K562 (cell line): Measurements from ENCODE around the gene MBD4.

ENCODE experiments used
- CEBPB ChIP-seq: fragments of 450-650 bp; IDR thresholded peaks from 2 replicates; pipeline ENCODE4 v1.6.1; 2016; ENCODE audit warnings: missing genetic modification characterization, missing compliant biosample characterization
- EZH2 ChIP-seq: IDR thresholded peaks from 2 replicates; pipeline ENCODE4 v1.6.1; 2012; ENCODE audit warnings: low read depth, mild to moderate bottlenecking, inconsistent platforms, low read length, borderline replicate concordance
- HEY1 ChIP-seq: fragments of 250-450 bp; sonication (Bioruptor Pico); IDR thresholded peaks from 2 replicates; pipeline ENCODE4 v1.5.0; 2020; ENCODE audit warnings: mild to moderate bottlenecking, moderate library complexity, borderline replicate concordance
- KDM1A ChIP-seq, 2 experiments: fragments of 450-650 bp; IDR thresholded peaks; 2 replicates each; pipeline ENCODE4 v1.6.1; 2016; ENCODE audit warnings: mild to moderate bottlenecking in 2 of 2
- NRF1 ChIP-seq, 2 experiments: fragments of 450-650 bp; IDR thresholded peaks in 1 of 2; conservative IDR thresholded peaks in 1 of 2; 2 replicates each; pipeline ENCODE4 v1.6.1; 2014; ENCODE audit warnings: mild to moderate bottlenecking in 2 of 2
- POLR2A ChIP-seq: fragments of 450-650 bp; conservative IDR thresholded peaks from 2 replicates; pipeline ENCODE4 v1.6.1; 2016
- SMARCA5 ChIP-seq: fragments of 450-650 bp; IDR thresholded peaks from 2 replicates; pipeline ENCODE4 v1.6.1; 2016
- TAF1 ChIP-seq: IDR thresholded peaks from 2 replicates; pipeline ENCODE4 v1.6.1; 2011; ENCODE audit warnings: mild to moderate bottlenecking, low read length, moderate library complexity; ENCODE audit not compliant: insufficient read depth, control insufficient read depth, severe bottlenecking; ENCODE audit errors: extremely low read depth
- ZNF212 ChIP-seq: fragments of 450-650 bp; formaldehyde crosslinking; IDR thresholded peaks from 2 replicates; pipeline ENCODE4 v1.4.0; 2020; ENCODE audit warnings: mild to moderate bottlenecking
- ZNF24 ChIP-seq: fragments of 450-650 bp; IDR thresholded peaks from 2 replicates; pipeline ENCODE4 v1.6.1; 2016
- TF ChIP-seq, protein P1 (sequence below): fragments of 250-450 bp; sonication (Bioruptor Pico); IDR thresholded peaks from 2 replicates; pipeline ENCODE4 v1.8.0; 2021; ENCODE audit warnings: moderate library complexity, mild to moderate bottlenecking, inconsistent platforms
- TF ChIP-seq, protein P2 (sequence below): fragments of 450-650 bp; IDR thresholded peaks from 2 replicates; pipeline ENCODE4 v1.6.1; 2016
- TF ChIP-seq, protein P3 (sequence below): sonication (generic); formaldehyde crosslinking; IDR thresholded peaks from 2 replicates; pipeline ENCODE4 v1.8.1; 2023; ENCODE audit warnings: mild to moderate bottlenecking, missing genetic modification reagents, moderate library complexity
- TF ChIP-seq, protein P4 (sequence below): fragments of 250-450 bp; sonication (Bioruptor Pico); IDR thresholded peaks from 2 replicates; pipeline ENCODE4 v1.5.0; 2021; ENCODE audit warnings: mild to moderate bottlenecking, moderate library complexity

DNA sequence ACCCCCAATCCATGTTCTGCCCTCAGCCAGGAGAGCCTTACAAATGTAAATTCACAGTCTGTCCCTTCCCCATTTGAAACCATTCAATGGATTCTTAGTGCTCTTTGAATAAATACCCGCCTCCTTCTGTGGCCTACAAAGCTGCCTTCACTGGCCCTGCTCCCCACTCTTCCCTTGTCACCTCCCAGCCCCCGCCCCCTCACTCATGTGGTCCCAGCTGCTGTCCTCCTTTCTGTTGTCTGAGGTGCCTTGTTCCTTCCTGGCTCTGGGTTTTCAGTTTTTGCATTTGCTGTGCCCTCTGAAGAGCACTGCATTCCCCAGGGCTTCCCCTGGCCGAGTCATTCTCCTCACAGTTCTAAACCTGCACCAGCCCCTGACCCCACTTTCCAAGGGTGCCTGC is 14.5 kb downstream of the MBD4 start:
- no peak for TF ChIP-seq KDM1A (IDR thresholded peaks at IDR 0.05)
- TF ChIP-seq, protein P1, sequence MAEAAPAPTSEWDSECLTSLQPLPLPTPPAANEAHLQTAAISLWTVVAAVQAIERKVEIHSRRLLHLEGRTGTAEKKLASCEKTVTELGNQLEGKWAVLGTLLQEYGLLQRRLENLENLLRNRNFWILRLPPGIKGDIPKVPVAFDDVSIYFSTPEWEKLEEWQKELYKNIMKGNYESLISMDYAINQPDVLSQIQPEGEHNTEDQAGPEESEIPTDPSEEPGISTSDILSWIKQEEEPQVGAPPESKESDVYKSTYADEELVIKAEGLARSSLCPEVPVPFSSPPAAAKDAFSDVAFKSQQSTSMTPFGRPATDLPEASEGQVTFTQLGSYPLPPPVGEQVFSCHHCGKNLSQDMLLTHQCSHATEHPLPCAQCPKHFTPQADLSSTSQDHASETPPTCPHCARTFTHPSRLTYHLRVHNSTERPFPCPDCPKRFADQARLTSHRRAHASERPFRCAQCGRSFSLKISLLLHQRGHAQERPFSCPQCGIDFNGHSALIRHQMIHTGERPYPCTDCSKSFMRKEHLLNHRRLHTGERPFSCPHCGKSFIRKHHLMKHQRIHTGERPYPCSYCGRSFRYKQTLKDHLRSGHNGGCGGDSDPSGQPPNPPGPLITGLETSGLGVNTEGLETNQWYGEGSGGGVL (CRISPR knock-in tag): no peak
- no peak for TF ChIP-seq ZNF212 (CRISPR knock-in tag)
- TF ChIP-seq, protein P2, sequence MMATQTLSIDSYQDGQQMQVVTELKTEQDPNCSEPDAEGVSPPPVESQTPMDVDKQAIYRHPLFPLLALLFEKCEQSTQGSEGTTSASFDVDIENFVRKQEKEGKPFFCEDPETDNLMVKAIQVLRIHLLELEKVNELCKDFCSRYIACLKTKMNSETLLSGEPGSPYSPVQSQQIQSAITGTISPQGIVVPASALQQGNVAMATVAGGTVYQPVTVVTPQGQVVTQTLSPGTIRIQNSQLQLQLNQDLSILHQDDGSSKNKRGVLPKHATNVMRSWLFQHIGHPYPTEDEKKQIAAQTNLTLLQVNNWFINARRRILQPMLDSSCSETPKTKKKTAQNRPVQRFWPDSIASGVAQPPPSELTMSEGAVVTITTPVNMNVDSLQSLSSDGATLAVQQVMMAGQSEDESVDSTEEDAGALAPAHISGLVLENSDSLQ: no peak
- TF ChIP-seq CEBPB: no peak
- TF ChIP-seq EZH2: no peak
- TF ChIP-seq NRF1 (conservative IDR thresholded peaks at IDR 0.05 in 1 of 2, IDR thresholded peaks at IDR 0.05 in 1 of 2): no peak
- TF ChIP-seq HEY1 (CRISPR knock-in tag): no peak
- TF ChIP-seq, protein P3, sequence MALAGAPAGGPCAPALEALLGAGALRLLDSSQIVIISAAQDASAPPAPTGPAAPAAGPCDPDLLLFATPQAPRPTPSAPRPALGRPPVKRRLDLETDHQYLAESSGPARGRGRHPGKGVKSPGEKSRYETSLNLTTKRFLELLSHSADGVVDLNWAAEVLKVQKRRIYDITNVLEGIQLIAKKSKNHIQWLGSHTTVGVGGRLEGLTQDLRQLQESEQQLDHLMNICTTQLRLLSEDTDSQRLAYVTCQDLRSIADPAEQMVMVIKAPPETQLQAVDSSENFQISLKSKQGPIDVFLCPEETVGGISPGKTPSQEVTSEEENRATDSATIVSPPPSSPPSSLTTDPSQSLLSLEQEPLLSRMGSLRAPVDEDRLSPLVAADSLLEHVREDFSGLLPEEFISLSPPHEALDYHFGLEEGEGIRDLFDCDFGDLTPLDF (CRISPR knock-in tag): no peak
- TF ChIP-seq ZNF24: no peak
- TF ChIP-seq SMARCA5: no peak
- TF ChIP-seq, protein P4, sequence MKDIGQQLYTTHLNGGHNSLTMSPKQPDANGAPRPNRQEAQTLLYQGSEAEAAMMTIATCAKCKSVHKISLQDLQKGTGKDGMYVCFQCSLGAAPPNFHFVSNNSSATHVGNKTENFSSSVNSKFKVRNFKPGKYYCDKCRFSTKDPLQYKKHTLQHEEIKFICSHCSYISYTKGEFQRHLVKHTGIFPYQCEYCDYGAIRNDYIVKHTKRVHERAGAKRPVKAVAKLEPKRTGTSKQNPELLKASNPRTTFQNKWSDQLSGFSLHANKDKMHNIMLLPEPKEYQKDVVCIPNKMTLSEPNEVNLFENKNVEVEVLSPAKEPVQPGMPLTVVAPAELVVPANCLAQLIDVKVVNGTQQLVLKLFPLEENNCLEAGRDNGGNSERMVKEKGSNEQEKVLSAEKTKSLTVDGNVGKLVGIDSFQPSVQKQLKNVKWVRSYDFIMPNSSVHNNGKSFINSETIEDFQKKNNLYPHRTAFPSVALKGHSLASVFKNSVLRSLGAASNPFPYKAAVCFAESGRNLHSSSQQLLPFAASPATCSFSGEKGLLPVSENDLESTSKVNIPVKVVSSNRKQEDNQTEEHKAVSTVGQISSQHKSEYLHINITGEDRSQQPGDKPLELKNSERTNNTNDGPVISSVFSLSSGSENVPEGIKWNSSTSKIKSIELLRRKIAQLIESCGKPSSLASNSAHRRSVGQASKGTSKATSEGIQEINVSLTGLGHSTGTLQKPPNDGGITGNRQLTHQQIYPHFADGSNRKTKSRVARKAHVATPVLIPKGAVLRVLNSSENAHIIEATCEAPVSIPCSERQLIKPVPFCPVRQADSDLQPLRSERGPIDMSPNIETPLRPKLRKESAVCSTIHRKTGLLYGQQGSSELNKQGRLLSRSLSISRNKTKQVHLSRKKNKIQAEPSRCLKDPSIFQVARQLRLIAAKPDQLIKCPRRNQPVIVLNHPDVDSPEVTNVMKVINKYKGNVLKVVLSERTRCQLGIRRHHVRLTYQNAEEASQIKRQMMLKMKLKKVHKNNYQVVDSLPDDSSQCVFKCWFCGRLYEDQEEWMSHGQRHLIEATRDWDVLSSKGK: no peak
- TF ChIP-seq POLR2A: no peak
- no peak for TF ChIP-seq TAF1
